GM23248 (cell line): ENCODE measurements around the gene RUBCNL.
"Not testable (repeated sequence)": the region's sequence is repeated elsewhere in the genome, so short reads cannot be mapped to it uniquely, and the experiment has no call there.

ENCODE experiments used
- EZH2 ChIP-seq: fragments of 200-600 bp; sonication (generic); IDR thresholded peaks from 2 replicates; pipeline ENCODE4 v1.6.1; 2018; ENCODE audit warnings: antibody characterized with exemption, mild to moderate bottlenecking; ENCODE audit not compliant: insufficient read depth, poor library complexity, severe bottlenecking
- EZH2phosphoT487 ChIP-seq: fragments of 200-600 bp; sonication (generic); IDR thresholded peaks from 2 replicates; pipeline ENCODE4 v1.6.1; 2018; ENCODE audit warnings: antibody characterized with exemption, moderate library complexity, mild to moderate bottlenecking, low read depth; ENCODE audit not compliant: insufficient read depth

DNA sequence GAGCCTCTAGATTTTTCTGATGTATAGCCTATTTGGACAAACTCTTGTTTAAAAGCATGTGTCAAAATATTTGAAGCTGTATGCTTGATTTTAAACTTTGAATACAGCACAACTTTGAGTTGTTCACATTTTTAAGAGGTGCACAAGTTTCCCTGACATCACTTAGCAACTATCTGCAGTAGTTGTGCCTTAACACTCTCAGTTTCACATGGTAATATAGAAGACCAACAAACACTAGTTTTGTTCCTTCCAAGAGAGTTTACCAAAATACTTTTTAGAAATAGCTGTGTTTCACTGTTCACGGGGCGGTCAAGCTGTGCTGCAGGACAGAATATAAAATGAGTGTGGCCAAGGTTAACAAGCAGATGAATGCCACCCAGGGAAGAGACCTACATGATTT is 42.5 kb upstream of the RUBCNL start:
- not testable (repeated sequence) for TF ChIP-seq EZH2phosphoT487, EZH2
